Measurements from ENCODE around the gene TRAPPC12. TPM values are rescaled to one million over a fixed set of nuclear protein-coding genes. Genes with fewer than 3 reads are reported as not detected.

TRAPPC12 gene
- total and polyA plus RNA-seq, 9 donors: 64.1 to 143 (median 81.4) TPM

DNA sequence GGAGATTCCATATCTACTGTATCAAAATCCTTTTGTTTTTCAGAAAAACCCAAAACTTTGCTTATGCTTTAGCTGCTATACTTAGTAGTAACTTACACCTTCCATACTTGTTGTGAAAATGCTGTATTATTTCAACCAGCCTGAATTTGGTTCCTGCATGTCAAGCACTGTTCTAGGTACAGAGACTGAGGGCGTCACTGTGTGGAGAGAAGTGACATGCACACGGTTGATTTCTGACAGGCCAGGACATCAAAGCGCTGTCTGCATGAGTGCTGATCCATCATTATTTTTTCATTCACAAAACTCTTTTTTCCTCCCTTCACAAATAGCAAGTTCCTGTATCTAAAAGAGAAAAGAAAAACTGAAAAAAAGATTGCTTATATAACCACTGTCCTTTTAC is 31.6 kb downstream of the TRAPPC12 start:
- H3K27ac ChIP-seq: no peak overlapping the region
- H3K36me3 ChIP-seq: no peaks in the 10 kb centered on the region
- no peak for TF ChIP-seq EP300 (IDR thresholded peaks at IDR 0.05)
- TF ChIP-seq, protein P1, sequence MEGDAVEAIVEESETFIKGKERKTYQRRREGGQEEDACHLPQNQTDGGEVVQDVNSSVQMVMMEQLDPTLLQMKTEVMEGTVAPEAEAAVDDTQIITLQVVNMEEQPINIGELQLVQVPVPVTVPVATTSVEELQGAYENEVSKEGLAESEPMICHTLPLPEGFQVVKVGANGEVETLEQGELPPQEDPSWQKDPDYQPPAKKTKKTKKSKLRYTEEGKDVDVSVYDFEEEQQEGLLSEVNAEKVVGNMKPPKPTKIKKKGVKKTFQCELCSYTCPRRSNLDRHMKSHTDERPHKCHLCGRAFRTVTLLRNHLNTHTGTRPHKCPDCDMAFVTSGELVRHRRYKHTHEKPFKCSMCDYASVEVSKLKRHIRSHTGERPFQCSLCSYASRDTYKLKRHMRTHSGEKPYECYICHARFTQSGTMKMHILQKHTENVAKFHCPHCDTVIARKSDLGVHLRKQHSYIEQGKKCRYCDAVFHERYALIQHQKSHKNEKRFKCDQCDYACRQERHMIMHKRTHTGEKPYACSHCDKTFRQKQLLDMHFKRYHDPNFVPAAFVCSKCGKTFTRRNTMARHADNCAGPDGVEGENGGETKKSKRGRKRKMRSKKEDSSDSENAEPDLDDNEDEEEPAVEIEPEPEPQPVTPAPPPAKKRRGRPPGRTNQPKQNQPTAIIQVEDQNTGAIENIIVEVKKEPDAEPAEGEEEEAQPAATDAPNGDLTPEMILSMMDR (IDR thresholded peaks at IDR 0.05): no peak
- TF ChIP-seq POLR2A (IDR thresholded peaks at IDR 0.05): no peak
- DNase-seq: no peak
- no peaks in the 10 kb centered on the region for H3K27me3 ChIP-seq
- intact Hi-C loops (cut with DNase I): no loop called here
- H3K9me3 ChIP-seq: no peaks in the 10 kb centered on the region
- 86 to 88% (median 86%) methylated on average over 3 of the region's 3 CpGs for WGBS, 3 donors
- H3K4me1 ChIP-seq (ENCODE audit: insufficient read depth): no peaks in the 10 kb centered on the region
- H3K4me3 ChIP-seq: no peak overlapping the region

- WGBS, 3 donors: 93 to 97% (median 95%) methylated on average over 4 of the region's 4 CpGs
- Histone ChIP-seq H3K27ac (no peak overlapping the region), H3K9me3 (no peaks in the 10 kb centered on the region), H3K27me3 (no peaks in the 10 kb centered on the region), H3K36me3 (no peaks in the 10 kb centered on the region), H3K4me1 (ENCODE audit: insufficient read depth) (no peaks in the 10 kb centered on the region), H3K4me3 (no peak overlapping the region)
- intact Hi-C loops (cut with DNase I): no loop called here
- TF ChIP-seq EP300 (IDR thresholded peaks at IDR 0.05) (no peak), POLR2A (IDR thresholded peaks at IDR 0.05) (no peak)
- TF ChIP-seq, protein P1 (IDR thresholded peaks at IDR 0.05): no peak
- DNase-seq: no peak
Observed at GRCh38 chr2:3413697-3414096, 34.2 kb downstream of the TRAPPC12 start.

DNA sequence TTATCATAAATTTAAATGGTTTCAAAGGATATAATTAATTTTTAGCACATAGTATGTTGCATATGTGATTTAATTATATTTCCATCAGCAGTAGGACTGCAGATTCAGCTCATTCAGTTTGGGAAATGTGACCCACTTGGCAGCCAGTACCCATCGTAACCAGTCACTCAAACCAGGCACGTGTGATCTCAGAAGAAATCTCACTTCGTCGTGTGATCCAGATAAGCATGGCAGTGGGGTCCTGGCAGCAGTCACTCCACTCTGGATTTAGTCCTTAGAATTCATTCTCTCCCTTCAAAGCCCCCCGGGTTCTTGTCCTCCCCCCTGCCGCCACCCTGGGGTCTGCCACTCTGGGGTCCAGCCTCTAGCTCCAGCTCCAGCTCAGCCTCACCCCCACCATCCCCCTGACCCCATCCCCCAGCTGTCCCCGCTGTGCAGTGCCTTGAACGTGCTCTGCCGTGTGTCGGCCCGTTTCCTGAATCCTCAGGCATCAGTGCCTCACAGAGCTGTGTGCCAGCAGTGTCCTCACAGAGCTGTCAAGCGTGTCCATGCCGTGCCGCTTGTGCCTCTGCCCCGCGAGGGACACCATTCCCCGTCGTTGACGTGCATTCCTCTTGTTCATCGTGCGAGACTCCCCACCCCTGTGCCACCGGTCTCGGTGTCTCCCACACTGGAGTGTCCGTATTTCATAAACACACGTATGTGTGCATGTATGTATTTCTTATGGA is 34.8 kb downstream of the TRAPPC12 start:
- Histone ChIP-seq H3K36me3 (no peaks in the 10 kb centered on the region), H3K4me1 (ENCODE audit: insufficient read depth) (no peaks in the 10 kb centered on the region), H3K27ac (no peak overlapping the region), H3K4me3 (no peak overlapping the region), H3K9me3 (no peaks in the 10 kb centered on the region), H3K27me3 (no peaks in the 10 kb centered on the region)
- no peak for DNase-seq
- WGBS, 3 donors: 89 to 96% (median 91%) methylated on average over 25 of the region's 25 CpGs
- TF ChIP-seq, protein P1 (IDR thresholded peaks at IDR 0.05): no peak
- TF ChIP-seq EP300 (IDR thresholded peaks at IDR 0.05) (no peak), POLR2A (IDR thresholded peaks at IDR 0.05) (no peak)
- intact Hi-C loops (cut with DNase I): no loop called here

- 81 to 85% (median 84%) methylated on average over 11 of the region's 11 CpGs for WGBS, 3 donors
- TF ChIP-seq POLR2A (IDR thresholded peaks at IDR 0.05) (no peak), EP300 (IDR thresholded peaks at IDR 0.05) (no peak)
- TF ChIP-seq, protein P1 (IDR thresholded peaks at IDR 0.05): no peak
- intact Hi-C loops (cut with DNase I): no loop called here
Observed at GRCh38 chr2:3418766-3419404, 39.4 kb downstream of the TRAPPC12 start.

More at GRCh38 chr2:3418766-3419404, 39.4 kb downstream of the TRAPPC12 start:
- DNase-seq: no peak
- Histone ChIP-seq H3K4me3 (no peak overlapping the region), H3K27ac (no peak overlapping the region), H3K4me1 (ENCODE audit: insufficient read depth) (no peaks in the 10 kb centered on the region), H3K36me3 (no peaks in the 10 kb centered on the region), H3K9me3 (no peaks in the 10 kb centered on the region), H3K27me3 (no peaks in the 10 kb centered on the region)
